Measurements from ENCODE around the gene SEPTIN8.

Gene SEPTIN8

GRCh38 chr5:132708645-132709044 lies 68.4 kb downstream of the SEPTIN8 start:
- DNase-seq (ENCODE audit: low read depth in 2 of 3, low spot score in 1 of 3), result no peak

- DNase-seq (ENCODE audit: low read depth in 2 of 3, low spot score in 1 of 3), result no peak
These were observed 72.2 kb downstream of the SEPTIN8 start for GRCh38 chr5:132704875-132705274.
